ENCODE data around the gene ACVR1.

- TF ChIP-seq, protein P1, sequence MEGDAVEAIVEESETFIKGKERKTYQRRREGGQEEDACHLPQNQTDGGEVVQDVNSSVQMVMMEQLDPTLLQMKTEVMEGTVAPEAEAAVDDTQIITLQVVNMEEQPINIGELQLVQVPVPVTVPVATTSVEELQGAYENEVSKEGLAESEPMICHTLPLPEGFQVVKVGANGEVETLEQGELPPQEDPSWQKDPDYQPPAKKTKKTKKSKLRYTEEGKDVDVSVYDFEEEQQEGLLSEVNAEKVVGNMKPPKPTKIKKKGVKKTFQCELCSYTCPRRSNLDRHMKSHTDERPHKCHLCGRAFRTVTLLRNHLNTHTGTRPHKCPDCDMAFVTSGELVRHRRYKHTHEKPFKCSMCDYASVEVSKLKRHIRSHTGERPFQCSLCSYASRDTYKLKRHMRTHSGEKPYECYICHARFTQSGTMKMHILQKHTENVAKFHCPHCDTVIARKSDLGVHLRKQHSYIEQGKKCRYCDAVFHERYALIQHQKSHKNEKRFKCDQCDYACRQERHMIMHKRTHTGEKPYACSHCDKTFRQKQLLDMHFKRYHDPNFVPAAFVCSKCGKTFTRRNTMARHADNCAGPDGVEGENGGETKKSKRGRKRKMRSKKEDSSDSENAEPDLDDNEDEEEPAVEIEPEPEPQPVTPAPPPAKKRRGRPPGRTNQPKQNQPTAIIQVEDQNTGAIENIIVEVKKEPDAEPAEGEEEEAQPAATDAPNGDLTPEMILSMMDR (IDR thresholded peaks at IDR 0.05): no peak
- TF ChIP-seq POLR2A (IDR thresholded peaks at IDR 0.05) (no peak), EP300 (IDR thresholded peaks at IDR 0.05) (no peak), POLR2AphosphoS5 (IDR thresholded peaks at IDR 0.05) (no peak)
Measured at GRCh38 chr2:157902692-157903091, 26.6 kb upstream of the ACVR1 start.
